ENCODE measurements around the gene KLHL13. TPM values are rescaled to one million over a fixed set of nuclear protein-coding genes. Genes with fewer than 3 reads are reported as not detected.

KLHL13 gene
- total RNA-seq, 2 experiments from 2014 or later = 0.19 to 0.36 TPM

GRCh38 chrX:117895418-117895817 lies 221.2 kb downstream of the KLHL13 start:
- intact Hi-C loops (cut with DNase I, micrococcal nuclease) = no loop called here
- Histone ChIP-seq H3K27me3 (ENCODE audit: control insufficient read depth in 1 of 2, insufficient read depth in 2 of 2, low read length in 2 of 2) (no peaks in the 10 kb centered on the region), H3K4me1 (ENCODE audit: insufficient read depth, low read length) (no peaks in the 10 kb centered on the region), H3K27ac (ENCODE audit: low read depth in 1 of 2, low read length in 2 of 2) (no peak overlapping the region), H3K4me3 (ENCODE audit: low read length) (no peak overlapping the region), H3K36me3 (ENCODE audit: insufficient read depth, low read length) (no peaks in the 10 kb centered on the region), H3K9me3 (ENCODE audit: control insufficient read depth in 1 of 2, insufficient read depth in 1 of 2, low read length in 2 of 2) (no peaks in the 10 kb centered on the region)
- Mint-ChIP-seq H3K27me3 (no peaks in the 10 kb centered on the region), H3K27ac (no peak overlapping the region), H3K4me3 (no peak overlapping the region), H3K36me3 (ENCODE audit: low read depth) (no peaks in the 10 kb centered on the region), H3K4me1 (ENCODE audit: low read depth) (peaks cover 9% of the 10 kb centered on the region), H3K9me3 (no peaks in the 10 kb centered on the region)
- no peak for TF ChIP-seq CTCF (IDR thresholded peaks at IDR 0.05)
- ChIA-PET POLR2A (no interaction called here), CTCF (no interaction called here)
- no peak for ATAC-seq (ENCODE audit: poor library complexity)
- DNase-seq = no peak

GRCh38 chrX:117892469-117892868 lies 224.1 kb downstream of the KLHL13 start:
- no peaks in the 10 kb centered on the region for H3K27me3 ChIP-seq (ENCODE audit: control insufficient read depth in 1 of 2, insufficient read depth in 2 of 2, low read length in 2 of 2)
- H3K4me3 ChIP-seq (ENCODE audit: low read length) = no peak overlapping the region
- H3K27ac ChIP-seq (ENCODE audit: low read depth in 1 of 2, low read length in 2 of 2) = no peak overlapping the region
- POLR2A ChIA-PET = no interaction called here
- CTCF ChIA-PET = no interaction called here
- no peak for DNase-seq
- Mint-ChIP-seq H3K36me3 (ENCODE audit: low read depth) (no peaks in the 10 kb centered on the region), H3K9me3 (no peaks in the 10 kb centered on the region), H3K4me3 (no peak overlapping the region), H3K27me3 (no peaks in the 10 kb centered on the region), H3K4me1 (ENCODE audit: low read depth) (no peaks in the 10 kb centered on the region), H3K27ac (no peak overlapping the region)
- intact Hi-C loops (cut with DNase I, micrococcal nuclease) = no loop called here
- no peaks in the 10 kb centered on the region for H3K36me3 ChIP-seq (ENCODE audit: insufficient read depth, low read length)
- no peaks in the 10 kb centered on the region for H3K4me1 ChIP-seq (ENCODE audit: insufficient read depth, low read length)
- no peak for TF ChIP-seq CTCF (IDR thresholded peaks at IDR 0.05)
- no peaks in the 10 kb centered on the region for H3K9me3 ChIP-seq (ENCODE audit: control insufficient read depth in 1 of 2, insufficient read depth in 1 of 2, low read length in 2 of 2)
- no peak for ATAC-seq (ENCODE audit: poor library complexity)

- H3K9me3 ChIP-seq (ENCODE audit: control insufficient read depth in 1 of 2, insufficient read depth in 1 of 2, low read length in 2 of 2) = peaks cover 5 to 9% of the 10 kb centered on the region in 2 experiments
- no peak for TF ChIP-seq CTCF (IDR thresholded peaks at IDR 0.05)
- no peak for DNase-seq
- no peaks in the 10 kb centered on the region for H3K4me1 ChIP-seq (ENCODE audit: insufficient read depth, low read length)
- H3K27ac ChIP-seq (ENCODE audit: low read depth in 1 of 2, low read length in 2 of 2) = no peak overlapping the region
- H3K27ac Mint-ChIP-seq = no peak overlapping the region
- no peak overlapping the region for H3K4me3 ChIP-seq (ENCODE audit: low read length)
- no peaks in the 10 kb centered on the region for H3K27me3 Mint-ChIP-seq
- intact Hi-C loops (cut with DNase I, micrococcal nuclease) = no loop called here
- peaks cover 3% of the 10 kb centered on the region for H3K9me3 Mint-ChIP-seq
- no peak overlapping the region for H3K4me3 Mint-ChIP-seq
- H3K4me1 Mint-ChIP-seq (ENCODE audit: low read depth) = no peaks in the 10 kb centered on the region
- no peaks in the 10 kb centered on the region for H3K36me3 ChIP-seq (ENCODE audit: insufficient read depth, low read length)
- ChIA-PET CTCF (no interaction called here), POLR2A (no interaction called here)
- H3K27me3 ChIP-seq (ENCODE audit: control insufficient read depth in 1 of 2, insufficient read depth in 2 of 2, low read length in 2 of 2) = no peaks in the 10 kb centered on the region
- no peak for ATAC-seq (ENCODE audit: poor library complexity)
- no peaks in the 10 kb centered on the region for H3K36me3 Mint-ChIP-seq (ENCODE audit: low read depth)
Observed at GRCh38 chrX:117871796-117872195, 244.8 kb downstream of the KLHL13 start.

All from CD4-positive, alpha-beta T cell (primary cell).